Gastrocnemius medialis (tissue), 4 donors: ENCODE data around the gene MED13. TPM values are rescaled to one million over a fixed set of nuclear protein-coding genes. Genes with fewer than 3 reads are reported as not detected.
"Not testable (repeated sequence)": the region's sequence is repeated elsewhere in the genome, so short reads cannot be mapped to it uniquely, and the experiment has no call there.

Experiments
- ATAC-seq, 2 donors: fragments of 150-250 bp; one replicate each; pipeline ENCODE4 v1.9.1; 2016
- DNase-seq, 2 donors: peaks; one replicate each; pipeline ENCODE4 v3.0.0-alpha.2; 2019
- H3K27ac ChIP-seq, 4 donors: fragments of 200-600 bp; sonication (generic); 1 replicate in 1 of 4; 2 replicates in 3 of 4; pipeline ENCODE4 v1.5.1; 2016 to 2018; ENCODE audit warnings: mild to moderate bottlenecking in 2 of 4, moderate library complexity in 1 of 4
- H3K27me3 ChIP-seq, 3 donors: fragments of 200-600 bp; sonication (generic) in 2 of 3; 1 replicate in 1 of 3; 2 replicates in 2 of 3; pipeline versions ENCODE4 v1.5.1 to v1.6.0; 2016 to 2019; ENCODE audit warnings: mild to moderate bottlenecking in 1 of 3, moderate library complexity in 1 of 3
- H3K36me3 ChIP-seq, 2 donors: fragments of 200-600 bp; sonication (generic) in 1 of 2; one replicate each; pipeline ENCODE4 v1.5.1; 2017 to 2018
- H3K4me1 ChIP-seq, 2 donors: fragments of 200-600 bp; sonication (generic) in 1 of 2; one replicate each; pipeline ENCODE4 v1.5.1; 2016 to 2017; ENCODE audit warnings: mild to moderate bottlenecking in 2 of 2
- H3K4me3 ChIP-seq, 4 donors: fragments of 200-600 bp; sonication (generic) in 3 of 4; 1 replicate in 1 of 4; 2 replicates in 3 of 4; pipeline ENCODE4 v1.5.1; 2016 to 2019; ENCODE audit warnings: mild to moderate bottlenecking in 2 of 4
- H3K9me3 ChIP-seq, 3 donors: fragments of 200-600 bp; sonication (generic) in 2 of 3; 1 replicate in 1 of 3; 2 replicates in 2 of 3; pipeline ENCODE4 v1.5.1; 2016 to 2019
- POLR2A ChIP-seq, 2 donors: fragments of 450-650 bp; IDR thresholded peaks; one replicate each; pipeline ENCODE4 v1.6.1; 2017; ENCODE audit warnings: antibody characterized with exemption in 2 of 2, mild to moderate bottlenecking in 2 of 2, moderate library complexity in 2 of 2
- in situ Hi-C, 4 donors: fragments of 200-750 bp; cut with MboI; loops; one replicate each; pipeline versions ENCODE4 v1.15.0 to v1.8.0; 2017; ENCODE audit warnings: low sequenced_read_pairs in 4 of 4
- intact Hi-C: fragments of 100-400 bp; cut with DNase I; formaldehyde crosslinking; loops from one replicate; pipeline ENCODE4 v1.15.1; 2023; ENCODE audit warnings: low total_unique reads
- total RNA-seq, 4 donors: library from RNA; depleted of rRNA; stranded (reverse); fragments of >200 nt; gene quantifications; one replicate each; pipeline versions ENCODE4 v1.1.0 to v1.2.3, GENCODE V29; 2016
- TF ChIP-seq, protein P1 (sequence below), 5 experiments: fragments of 450-650 bp in 3 of 5; fragments of 200-600 bp in 2 of 5; sonication (generic) in 2 of 5; IDR thresholded peaks in 4 of 5; conservative IDR thresholded peaks in 1 of 5; 1 replicate in 4 of 5; 2 replicates in 1 of 5; pipeline ENCODE4 v1.5.1; 2016 to 2019; ENCODE audit warnings: antibody characterized with exemption in 5 of 5, mild to moderate bottlenecking in 3 of 5, moderate library complexity in 3 of 5

MED13 gene
- total RNA-seq, 4 donors from 2014 or later: 54.9 to 142 (median 67.8) TPM

DNA sequence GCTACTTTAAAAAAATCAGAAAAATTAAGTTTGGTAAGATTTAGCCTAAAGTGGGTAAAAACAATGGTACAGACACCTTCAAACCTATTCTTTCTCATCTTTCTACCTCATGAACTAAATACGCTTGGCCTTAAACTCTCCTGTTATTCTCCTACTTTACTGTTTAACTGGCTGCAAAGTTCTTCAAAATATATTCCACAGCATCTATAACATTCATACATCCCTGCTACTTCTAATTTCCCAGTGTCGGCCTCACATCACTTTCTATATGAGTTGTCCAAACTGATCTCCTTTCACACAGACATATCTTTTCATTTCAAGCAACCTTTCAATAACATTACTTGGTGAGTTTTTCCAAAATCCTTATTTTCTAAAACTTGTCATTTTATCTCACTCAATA, 64.0 kb downstream of the MED13 start:
- DNase-seq: no peak
- Histone ChIP-seq H3K36me3 (peaks cover 0 to 11% of the 10 kb centered on the region in 2 donors), H3K27me3 (no peaks in the 10 kb centered on the region), H3K4me3 (no peak overlapping the region), H3K9me3 (no peaks in the 10 kb centered on the region), H3K27ac (peak overlapping the region; percentile 34 to 82 (median 58)), H3K4me1 (peaks cover 48 to 75% of the 10 kb centered on the region in 2 donors)
- in situ Hi-C loops (no loop called here), intact Hi-C loops (no loop called here)
- no peak for ATAC-seq
- TF ChIP-seq, protein P1, sequence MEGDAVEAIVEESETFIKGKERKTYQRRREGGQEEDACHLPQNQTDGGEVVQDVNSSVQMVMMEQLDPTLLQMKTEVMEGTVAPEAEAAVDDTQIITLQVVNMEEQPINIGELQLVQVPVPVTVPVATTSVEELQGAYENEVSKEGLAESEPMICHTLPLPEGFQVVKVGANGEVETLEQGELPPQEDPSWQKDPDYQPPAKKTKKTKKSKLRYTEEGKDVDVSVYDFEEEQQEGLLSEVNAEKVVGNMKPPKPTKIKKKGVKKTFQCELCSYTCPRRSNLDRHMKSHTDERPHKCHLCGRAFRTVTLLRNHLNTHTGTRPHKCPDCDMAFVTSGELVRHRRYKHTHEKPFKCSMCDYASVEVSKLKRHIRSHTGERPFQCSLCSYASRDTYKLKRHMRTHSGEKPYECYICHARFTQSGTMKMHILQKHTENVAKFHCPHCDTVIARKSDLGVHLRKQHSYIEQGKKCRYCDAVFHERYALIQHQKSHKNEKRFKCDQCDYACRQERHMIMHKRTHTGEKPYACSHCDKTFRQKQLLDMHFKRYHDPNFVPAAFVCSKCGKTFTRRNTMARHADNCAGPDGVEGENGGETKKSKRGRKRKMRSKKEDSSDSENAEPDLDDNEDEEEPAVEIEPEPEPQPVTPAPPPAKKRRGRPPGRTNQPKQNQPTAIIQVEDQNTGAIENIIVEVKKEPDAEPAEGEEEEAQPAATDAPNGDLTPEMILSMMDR (IDR thresholded peaks at IDR 0.05 in 4 of 5, conservative IDR thresholded peaks at IDR 0.05 in 1 of 5): no peak
- TF ChIP-seq POLR2A (IDR thresholded peaks at IDR 0.05): no peak

DNA sequence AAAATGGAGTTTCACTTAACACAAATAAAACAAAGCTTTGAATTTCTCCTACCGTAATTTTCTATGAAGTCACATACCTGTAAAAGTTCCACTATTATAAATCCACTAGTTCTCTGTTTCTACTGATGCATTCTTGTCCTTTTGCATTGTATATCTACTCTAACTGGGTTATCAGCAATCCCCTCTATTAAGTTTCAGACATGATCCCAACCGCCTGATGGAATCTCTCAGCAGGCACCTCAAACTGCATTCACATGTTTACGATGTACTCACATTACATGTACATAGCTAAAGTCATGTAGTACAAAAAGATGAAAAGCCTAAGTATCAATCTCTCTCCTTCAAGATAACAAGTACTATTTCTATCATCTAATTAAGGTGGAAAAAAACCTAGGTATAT, 64.9 kb downstream of the MED13 start:
- Histone ChIP-seq H3K4me3 (no peak overlapping the region), H3K36me3 (peaks cover 0 to 3% of the 10 kb centered on the region in 2 donors), H3K4me1 (peaks cover 55 to 72% of the 10 kb centered on the region in 2 donors), H3K27ac (peak overlapping the region; percentile 34 to 82 (median 58)), H3K27me3 (no peaks in the 10 kb centered on the region), H3K9me3 (no peaks in the 10 kb centered on the region)
- ATAC-seq (no peak), DNase-seq (no peak)
- intact Hi-C loops (no loop called here), in situ Hi-C loops (no loop called here)
- TF ChIP-seq, protein P1 (IDR thresholded peaks at IDR 0.05 in 4 of 5, conservative IDR thresholded peaks at IDR 0.05 in 1 of 5): no peak
- TF ChIP-seq POLR2A (IDR thresholded peaks at IDR 0.05): no peak

DNA sequence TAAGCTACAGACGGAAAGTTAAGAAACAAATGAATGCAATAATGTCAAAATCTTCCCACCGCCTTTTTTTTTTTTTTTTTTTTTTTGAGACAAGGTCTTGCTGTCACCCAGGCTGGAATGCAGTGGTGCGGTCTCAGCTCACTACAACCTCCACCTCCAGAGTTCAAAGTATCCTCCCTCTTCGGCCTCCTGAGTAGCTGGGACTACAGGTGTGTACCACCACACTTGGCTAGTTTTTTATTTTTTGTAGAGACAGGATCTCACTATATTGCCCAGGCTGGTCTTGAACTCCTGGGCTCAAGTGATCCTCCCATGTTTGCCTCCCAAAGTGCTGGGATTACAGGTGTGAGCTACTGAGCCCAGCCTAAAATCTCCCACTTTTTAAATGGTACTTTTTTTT, 66.5 kb downstream of the MED13 start:
- DNase-seq: not testable (repeated sequence)

DNA sequence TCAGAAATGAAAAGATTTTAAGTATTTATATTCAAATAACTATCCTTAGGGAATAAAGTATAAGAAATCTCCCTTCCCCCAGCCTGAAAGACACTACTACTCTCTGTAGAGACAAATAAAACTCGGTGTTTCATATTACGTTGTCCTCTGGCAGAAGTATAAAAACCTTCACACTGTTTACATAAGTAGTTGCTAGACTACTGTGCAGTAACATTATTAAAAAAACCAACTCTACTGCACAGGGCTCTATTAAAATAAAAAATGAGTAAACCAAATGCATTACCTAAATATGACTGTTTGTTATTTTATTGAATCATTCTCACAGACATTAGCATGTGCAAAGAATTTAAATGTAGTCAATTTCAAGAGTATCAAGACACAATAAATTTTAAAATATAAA, 67.4 kb downstream of the MED13 start:
- Histone ChIP-seq H3K27me3 (no peaks in the 10 kb centered on the region), H3K27ac (peak overlapping the region; percentile 63 to 82 (median 70)), H3K9me3 (no peaks in the 10 kb centered on the region), H3K4me3 (peak overlapping the region in 3 of 4 donors; percentile 7 to 18 (median 8)), H3K4me1 (peaks cover 55 to 62% of the 10 kb centered on the region in 2 donors), H3K36me3 (peaks cover 0 to 22% of the 10 kb centered on the region in 2 donors)
- in situ Hi-C loops (no loop called here), intact Hi-C loops (loop anchor here (5.0 kb wide), 1 partner anchor 65 kb away; no protein-coding TSS in a partner anchor)
- TF ChIP-seq, protein P1 (IDR thresholded peaks at IDR 0.05 in 4 of 5, conservative IDR thresholded peaks at IDR 0.05 in 1 of 5): no peak
- no peak for TF ChIP-seq POLR2A (IDR thresholded peaks at IDR 0.05)
- ATAC-seq (peak; percentile 96 to 98), DNase-seq (no peak)

More for the DNA sequence above, 66.5 kb downstream of the MED13 start:
- H3K27me3 ChIP-seq, H3K4me3 ChIP-seq, H3K9me3 ChIP-seq, in situ Hi-C loops, ATAC-seq: not testable (repeated sequence)
- peak overlapping the region in 3 of 4 donors; percentile 63 to 82 (median 72) for H3K27ac ChIP-seq
- H3K36me3 ChIP-seq: peaks cover 0 to 13% of the 10 kb centered on the region in 2 donors
- H3K4me1 ChIP-seq: peaks cover 55 to 65% of the 10 kb centered on the region in 2 donors
- intact Hi-C loops: loop anchor here (5.0 kb wide), 1 partner anchor 64 kb away; no protein-coding TSS in a partner anchor

DNA sequence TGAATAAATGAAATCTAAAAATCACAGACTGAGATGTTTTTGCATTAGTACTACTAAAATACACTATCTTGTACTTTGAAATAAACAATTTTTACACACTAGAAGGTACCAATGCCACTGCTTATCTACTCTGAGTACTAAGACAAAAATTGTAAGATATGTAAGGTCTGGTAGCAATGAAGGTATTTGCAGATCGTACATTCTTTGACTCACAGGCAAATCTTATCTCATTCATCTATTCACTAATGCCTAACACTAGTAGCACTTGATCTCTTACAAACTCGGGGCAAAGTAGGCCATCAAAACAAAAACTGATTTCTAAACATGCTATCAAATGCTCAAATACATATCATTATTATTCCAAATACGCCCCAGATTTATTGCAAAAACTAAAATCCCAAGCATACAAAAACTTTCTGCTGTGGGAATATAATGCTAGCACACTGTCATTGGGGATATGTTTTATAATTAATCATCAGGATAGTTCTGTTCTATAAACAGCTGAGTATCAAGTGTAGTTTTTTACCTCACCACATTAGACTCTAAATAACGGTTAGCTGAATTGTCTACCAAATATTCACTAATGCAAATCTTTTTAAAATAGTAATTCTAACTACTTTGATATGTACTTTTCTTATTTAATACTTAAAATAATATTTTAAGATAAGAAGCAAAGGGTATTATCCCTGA, 68.0 kb downstream of the MED13 start:
- peak in 1 of 2 donors; percentile 50 for ATAC-seq

More for the DNA sequence above, 68.0 kb downstream of the MED13 start:
- intact Hi-C loops: loop anchor here (5.0 kb wide), 1 partner anchor 65 kb away; no protein-coding TSS in a partner anchor
- H3K9me3 ChIP-seq: no peaks in the 10 kb centered on the region
- in situ Hi-C loops: no loop called here
- no peak for DNase-seq
- peaks cover 0 to 27% of the 10 kb centered on the region in 2 donors for H3K36me3 ChIP-seq
- no peaks in the 10 kb centered on the region for H3K27me3 ChIP-seq
- no peak for TF ChIP-seq POLR2A (IDR thresholded peaks at IDR 0.05)
- peaks cover 55 to 58% of the 10 kb centered on the region in 2 donors for H3K4me1 ChIP-seq
- peak overlapping the region; percentile 63 to 82 (median 70) for H3K27ac ChIP-seq
- peak overlapping the region in 3 of 4 donors; percentile 7 to 18 (median 8) for H3K4me3 ChIP-seq
